Suprapubic skin (tissue), 4 donors: ENCODE results near the gene ZC3H7B. TPM values are rescaled to one million over a fixed set of nuclear protein-coding genes. Genes with fewer than 3 reads are reported as not detected.

Source experiments
- DNase-seq, 2 donors: peaks; one replicate each; pipeline ENCODE4 v3.0.0-alpha.2; 2019; ENCODE audit warnings: low spot score in 2 of 2
- H3K27ac ChIP-seq: fragments of 200-600 bp; sonication (generic); one replicate; pipeline ENCODE4 v1.5.1; 2019
- H3K27me3 ChIP-seq: fragments of 200-600 bp; sonication (generic); one replicate; pipeline ENCODE4 v1.5.1; 2019
- H3K36me3 ChIP-seq: fragments of 200-600 bp; sonication (generic); one replicate; pipeline ENCODE4 v1.5.1; 2019
- H3K4me1 ChIP-seq: fragments of 200-600 bp; sonication (generic); one replicate; pipeline ENCODE4 v1.5.1; 2019
- H3K4me3 ChIP-seq: fragments of 200-600 bp; sonication (generic); one replicate; pipeline ENCODE4 v1.5.1; 2019; ENCODE audit warnings: mild to moderate bottlenecking
- H3K9me3 ChIP-seq: fragments of 200-600 bp; sonication (generic); one replicate; pipeline ENCODE4 v1.5.1; 2019
- EP300 ChIP-seq: sonication (generic); formaldehyde crosslinking; IDR thresholded peaks from one replicate; pipeline ENCODE4 v1.6.1; 2017; ENCODE audit warnings: antibody characterized with exemption
- POLR2A ChIP-seq, 2 donors: fragments of 450-650 bp; IDR thresholded peaks; one replicate each; pipeline ENCODE4 v1.6.1; 2017; ENCODE audit warnings: antibody characterized with exemption in 2 of 2, mild to moderate bottlenecking in 2 of 2, moderate library complexity in 2 of 2
- POLR2AphosphoS5 ChIP-seq, 3 donors: sonication (generic); formaldehyde crosslinking; IDR thresholded peaks; one replicate each; pipeline ENCODE4 v1.6.1; 2017; ENCODE audit warnings: antibody characterized with exemption in 3 of 3
- WGBS: methylation state at CpG from one replicate; pipeline ENCODE4 v1.1.5; 2018; 5-methylcytosine and 5-hydroxymethylcytosine counted together
- total RNA-seq, 4 donors: library from RNA; depleted of rRNA; stranded (reverse); fragments of >200 nt; gene quantifications; one replicate each; pipeline ENCODE4 v1.1.0, GENCODE V29; 2016
- TF ChIP-seq, protein P1 (sequence below), 2 donors: fragments of 200-600 bp in 1 of 2; fragments of 450-650 bp in 1 of 2; sonication (generic) in 1 of 2; IDR thresholded peaks; one replicate each; pipeline ENCODE4 v1.5.1; 2016 to 2019; ENCODE audit warnings: antibody characterized with exemption in 2 of 2, mild to moderate bottlenecking in 1 of 2, moderate library complexity in 1 of 2

Gene ZC3H7B
- total RNA-seq, 4 donors from 2014 or later: 29.7 to 45.7 (median 41.0) TPM

DNA sequence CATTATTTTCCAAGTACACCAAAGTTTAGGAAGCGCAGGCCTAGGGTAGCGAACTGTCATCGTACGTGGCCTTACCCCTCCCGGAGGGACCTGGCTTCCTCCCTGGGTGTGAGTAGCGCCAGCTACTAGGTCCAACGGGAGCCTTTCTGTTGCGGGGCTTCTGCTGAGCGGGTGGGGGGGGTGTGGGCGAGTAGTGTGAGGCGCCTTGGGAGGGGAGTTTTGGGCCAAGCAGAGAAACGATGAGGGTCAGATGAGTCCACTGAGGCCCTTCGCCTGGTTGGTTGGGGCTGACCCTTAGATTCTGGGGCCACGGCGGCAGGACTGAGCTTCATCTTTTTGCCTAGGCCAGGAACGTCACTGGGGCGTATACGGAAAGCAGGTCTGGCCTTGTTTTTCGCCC is 81.3 kb downstream of the ZC3H7B start:
- peaks cover 8% of the 10 kb centered on the region for H3K36me3 ChIP-seq
- H3K27me3 ChIP-seq: no peaks in the 10 kb centered on the region
- H3K9me3 ChIP-seq: no peaks in the 10 kb centered on the region
- TF ChIP-seq EP300: no peak
- TF ChIP-seq, protein P1, sequence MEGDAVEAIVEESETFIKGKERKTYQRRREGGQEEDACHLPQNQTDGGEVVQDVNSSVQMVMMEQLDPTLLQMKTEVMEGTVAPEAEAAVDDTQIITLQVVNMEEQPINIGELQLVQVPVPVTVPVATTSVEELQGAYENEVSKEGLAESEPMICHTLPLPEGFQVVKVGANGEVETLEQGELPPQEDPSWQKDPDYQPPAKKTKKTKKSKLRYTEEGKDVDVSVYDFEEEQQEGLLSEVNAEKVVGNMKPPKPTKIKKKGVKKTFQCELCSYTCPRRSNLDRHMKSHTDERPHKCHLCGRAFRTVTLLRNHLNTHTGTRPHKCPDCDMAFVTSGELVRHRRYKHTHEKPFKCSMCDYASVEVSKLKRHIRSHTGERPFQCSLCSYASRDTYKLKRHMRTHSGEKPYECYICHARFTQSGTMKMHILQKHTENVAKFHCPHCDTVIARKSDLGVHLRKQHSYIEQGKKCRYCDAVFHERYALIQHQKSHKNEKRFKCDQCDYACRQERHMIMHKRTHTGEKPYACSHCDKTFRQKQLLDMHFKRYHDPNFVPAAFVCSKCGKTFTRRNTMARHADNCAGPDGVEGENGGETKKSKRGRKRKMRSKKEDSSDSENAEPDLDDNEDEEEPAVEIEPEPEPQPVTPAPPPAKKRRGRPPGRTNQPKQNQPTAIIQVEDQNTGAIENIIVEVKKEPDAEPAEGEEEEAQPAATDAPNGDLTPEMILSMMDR (IDR thresholded peaks at IDR 0.05): no peak
- TF ChIP-seq POLR2AphosphoS5 (IDR thresholded peaks at IDR 0.05): no peak
- no peak for TF ChIP-seq POLR2A (IDR thresholded peaks at IDR 0.05)
- peak overlapping the region; percentile 79 for H3K4me3 ChIP-seq
- H3K4me1 ChIP-seq: peaks cover 37% of the 10 kb centered on the region
- WGBS: 29% methylated on average over 11 of the region's 19 CpGs
- no peak for DNase-seq
- H3K27ac ChIP-seq: peak overlapping the region; percentile 97

DNA sequence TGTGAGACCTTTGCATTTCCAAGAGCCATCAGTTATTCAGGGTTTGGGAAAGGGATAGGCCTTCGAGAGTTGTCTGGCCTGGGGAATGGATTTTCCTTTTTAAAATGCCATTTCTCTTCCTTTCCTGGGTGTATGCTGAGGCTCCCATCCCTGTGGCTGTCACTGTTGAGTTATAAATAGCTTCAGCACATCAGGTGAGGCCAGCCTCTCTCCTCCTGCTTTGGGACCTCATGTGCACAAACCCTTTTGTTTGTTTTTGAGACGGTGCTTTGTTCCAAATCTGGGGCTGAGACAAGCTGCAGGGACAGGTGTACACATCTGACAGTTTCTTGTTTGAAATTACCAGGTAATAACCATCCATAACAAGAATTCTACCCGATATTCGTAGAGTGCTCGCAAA is 81.8 kb downstream of the ZC3H7B start:
- H3K36me3 ChIP-seq: peaks cover 13% of the 10 kb centered on the region
- no peaks in the 10 kb centered on the region for H3K9me3 ChIP-seq
- H3K4me3 ChIP-seq: peak overlapping the region; percentile 79
- no peak for DNase-seq
- H3K27ac ChIP-seq: peak overlapping the region; percentile 97
- H3K27me3 ChIP-seq: no peaks in the 10 kb centered on the region
- H3K4me1 ChIP-seq: peaks cover 35% of the 10 kb centered on the region
- TF ChIP-seq POLR2AphosphoS5 (IDR thresholded peaks at IDR 0.05) (no peak), EP300 (no peak), POLR2A (IDR thresholded peaks at IDR 0.05) (no peak)
- TF ChIP-seq, protein P1 (IDR thresholded peaks at IDR 0.05): no peak
- WGBS: 43% methylated on average over 5 of the region's 5 CpGs

DNA sequence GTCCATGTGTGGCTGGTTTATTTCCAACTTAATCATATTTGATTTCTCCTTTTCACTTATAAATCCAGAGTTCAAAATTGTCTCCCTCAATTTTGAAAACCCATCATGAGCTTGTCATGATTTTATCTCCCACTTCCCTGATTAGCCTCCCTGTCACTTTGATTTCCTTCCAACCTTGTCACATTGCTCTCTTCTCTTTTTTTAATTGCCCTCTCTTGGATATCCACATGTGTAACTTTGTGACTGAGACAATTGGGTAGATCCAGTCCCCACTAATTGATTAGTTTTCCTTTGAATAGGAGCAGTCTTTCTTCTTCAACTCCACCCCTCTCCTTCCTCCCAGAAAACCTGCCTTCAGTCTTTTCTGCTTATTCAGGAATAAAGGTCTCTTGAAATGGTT is 82.8 kb downstream of the ZC3H7B start:
- Histone ChIP-seq H3K27ac (no peak overlapping the region), H3K36me3 (peaks cover 24% of the 10 kb centered on the region), H3K9me3 (no peaks in the 10 kb centered on the region), H3K27me3 (no peaks in the 10 kb centered on the region), H3K4me1 (peaks cover 35% of the 10 kb centered on the region), H3K4me3 (no peak overlapping the region)
- TF ChIP-seq POLR2AphosphoS5 (IDR thresholded peaks at IDR 0.05) (no peak), EP300 (no peak), POLR2A (IDR thresholded peaks at IDR 0.05) (no peak)
- TF ChIP-seq, protein P1 (IDR thresholded peaks at IDR 0.05): no peak
- DNase-seq: no peak

DNA sequence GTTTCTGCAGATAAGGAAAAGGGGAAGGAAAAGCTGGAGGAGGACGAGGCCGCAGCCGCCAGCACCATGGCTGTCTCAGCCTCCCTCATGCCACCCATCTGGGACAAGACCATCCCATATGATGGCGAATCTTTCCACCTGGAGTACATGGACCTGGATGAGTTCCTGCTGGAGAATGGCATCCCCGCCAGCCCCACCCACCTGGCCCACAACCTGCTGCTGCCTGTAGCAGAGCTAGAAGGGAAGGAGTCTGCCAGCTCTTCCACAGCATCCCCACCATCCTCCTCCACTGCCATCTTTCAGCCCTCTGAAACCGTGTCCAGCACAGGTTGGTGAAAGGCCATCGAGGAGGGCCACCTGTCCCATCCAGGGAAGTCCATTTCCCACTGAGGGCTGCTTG is 86.0 kb downstream of the ZC3H7B start:
- WGBS: 73% methylated on average over 6 of the region's 7 CpGs
- Histone ChIP-seq H3K36me3 (peaks cover 54% of the 10 kb centered on the region), H3K27ac (no peak overlapping the region), H3K4me1 (peaks cover 20% of the 10 kb centered on the region), H3K4me3 (no peak overlapping the region), H3K9me3 (no peaks in the 10 kb centered on the region), H3K27me3 (no peaks in the 10 kb centered on the region)
- no peak for DNase-seq
- TF ChIP-seq EP300 (no peak), POLR2A (IDR thresholded peaks at IDR 0.05) (no peak), POLR2AphosphoS5 (IDR thresholded peaks at IDR 0.05) (no peak)
- TF ChIP-seq, protein P1 (IDR thresholded peaks at IDR 0.05): no peak

DNA sequence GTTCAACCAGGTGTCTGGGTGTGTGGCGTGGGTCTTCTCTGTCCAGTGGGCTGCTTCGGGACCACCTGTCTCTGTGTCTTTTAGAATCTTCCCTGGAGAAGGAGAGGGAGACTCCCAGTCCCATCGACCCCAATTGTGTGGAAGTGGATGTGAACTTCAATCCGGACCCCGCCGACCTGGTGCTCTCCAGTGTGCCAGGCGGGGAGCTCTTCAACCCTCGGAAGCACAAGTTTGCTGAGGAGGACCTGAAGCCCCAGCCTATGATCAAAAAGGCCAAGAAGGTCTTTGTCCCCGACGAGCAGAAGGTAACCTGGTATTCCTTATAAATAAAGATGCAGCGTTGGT is 92.7 kb downstream of the ZC3H7B start:
- no peak for DNase-seq
- TF ChIP-seq EP300 (no peak), POLR2A (IDR thresholded peaks at IDR 0.05) (no peak), POLR2AphosphoS5 (IDR thresholded peaks at IDR 0.05) (no peak)
- TF ChIP-seq, protein P1 (IDR thresholded peaks at IDR 0.05): no peak
- Histone ChIP-seq H3K4me3 (no peak overlapping the region), H3K36me3 (peaks cover 92% of the 10 kb centered on the region), H3K27me3 (no peaks in the 10 kb centered on the region), H3K4me1 (peaks cover 17% of the 10 kb centered on the region), H3K9me3 (no peaks in the 10 kb centered on the region), H3K27ac (peak overlapping the region; percentile 80)
- WGBS: 81% methylated on average over 9 of the region's 11 CpGs
